AG04450 (cell line): ENCODE measurements around the gene ECSCR. TPM values are rescaled to one million over a fixed set of nuclear protein-coding genes. Genes with fewer than 3 reads are reported as not detected.

Source experiments
- CTCF ChIA-PET: fragments of 300-600, 350-600 bp; formaldehyde crosslinking; extraction: SDS; loops from one replicate; lab custom pipeline; 2022; ENCODE audit warnings: antibody characterized with exemption, inconsistent platforms; lab: Charles Lee
- POLR2A ChIA-PET: fragments of 350-600 bp; formaldehyde crosslinking; extraction: SDS; loops from one replicate; lab custom pipeline; 2021; ENCODE audit warnings: antibody characterized with exemption, inconsistent platforms; lab: Yijun Ruan, JAX
- DNase-seq: peaks from one replicate; pipeline ENCODE4 v3.0.0-alpha.2; 2011; ENCODE audit warnings: low read depth, low spot score
- H3K27ac ChIP-seq: one replicate; pipeline ENCODE4 v1.5.1; 2012; ENCODE audit warnings: low read depth, low read length, control low read depth
- H3K27me3 ChIP-seq: one replicate; pipeline ENCODE4 v1.6.0; 2012; ENCODE audit warnings: low read length; ENCODE audit not compliant: control insufficient read depth, insufficient read depth
- H3K4me3 ChIP-seq: 2 replicates; pipeline ENCODE4 v1.5.1; 2011; ENCODE audit warnings: mild to moderate bottlenecking, low read depth, low read length, control low read depth
- H3K9me3 ChIP-seq: 2 replicates; pipeline ENCODE4 v1.5.1; 2012; ENCODE audit warnings: low read length; ENCODE audit not compliant: control insufficient read depth, insufficient read depth
- CTCF ChIP-seq: IDR thresholded peaks from 2 replicates; pipeline ENCODE4 v1.5.1; 2011; ENCODE audit warnings: low read depth, low read length, control low read depth, inconsistent platforms
- polyA plus RNA-seq: library from polyadenylated mRNA; depleted of rRNA; stranded (reverse); fragments of >200 nt; gene quantifications from 2 replicates; pipeline ENCODE4 v1.2.3, GENCODE V29; 2011

ECSCR gene
- polyA plus RNA-seq, 1 experiment, result 0.82 TPM

DNA sequence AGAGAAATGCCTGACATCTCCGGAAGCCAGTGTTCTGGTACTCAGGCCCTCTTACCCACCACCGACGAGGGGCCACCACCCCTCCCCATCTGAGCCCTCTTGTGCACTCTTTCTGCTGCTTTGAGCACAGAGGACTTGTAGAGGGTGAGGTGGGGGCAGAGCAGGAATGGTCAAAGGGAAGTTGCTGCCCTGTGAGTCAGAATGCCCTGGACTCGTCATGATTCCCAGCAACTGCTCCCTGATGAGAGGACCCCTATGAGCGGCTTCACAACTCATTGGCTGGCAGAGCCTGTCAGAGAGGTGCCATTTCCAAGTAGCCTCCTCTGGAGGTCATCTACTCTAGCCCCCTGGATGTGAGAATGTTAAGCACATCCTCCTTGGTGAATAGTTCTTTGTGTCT lies 845 bp downstream of the ECSCR start:
- POLR2A ChIA-PET, result interaction anchor here (0.5 kb wide), 1 partner anchor 173 kb away, joined by 5 read pairs; no protein-coding TSS in a partner anchor
- H3K27me3 ChIP-seq, result no peaks in the 10 kb centered on the region

GRCh38 chr5:139461176-139461575 lies 1.4 kb downstream of the ECSCR start:
- H3K27ac ChIP-seq, result no peak overlapping the region
- ChIA-PET CTCF (no interaction called here), POLR2A (interaction anchor here (0.5 kb wide), 1 partner anchor 173 kb away, joined by 5 read pairs; no protein-coding TSS in a partner anchor)
- H3K9me3 ChIP-seq, result no peaks in the 10 kb centered on the region
- DNase-seq, result no peak
- no peaks in the 10 kb centered on the region for H3K27me3 ChIP-seq
- no peak for TF ChIP-seq CTCF
- no peak overlapping the region for H3K4me3 ChIP-seq

More for the DNA sequence above, 845 bp downstream of the ECSCR start:
- peak; percentile 34 for DNase-seq
- no peaks in the 10 kb centered on the region for H3K9me3 ChIP-seq
- H3K27ac ChIP-seq, result peak overlapping the region; percentile 31
- CTCF ChIA-PET, result no interaction called here
- no peak overlapping the region for H3K4me3 ChIP-seq
- TF ChIP-seq CTCF, result no peak

DNA sequence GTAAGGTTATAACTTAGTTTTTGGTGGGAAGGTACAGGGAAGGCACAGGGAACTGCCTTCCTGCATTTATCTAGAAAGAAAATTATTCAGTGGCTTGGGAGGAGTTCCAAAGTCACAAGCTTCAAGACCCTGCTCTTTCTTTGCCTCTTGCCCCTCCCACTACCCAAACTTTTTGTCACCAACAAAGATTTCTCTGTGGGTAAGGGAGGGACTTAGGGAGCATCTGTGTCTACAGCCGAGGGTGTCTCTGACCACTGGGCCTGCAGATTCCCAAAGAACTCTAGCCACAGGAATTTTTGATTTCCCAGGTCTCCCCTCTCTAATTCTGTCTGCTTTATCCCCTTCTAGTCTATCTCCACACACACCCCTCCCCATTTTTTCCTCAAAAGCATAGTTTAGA lies 2.1 kb downstream of the ECSCR start:
- TF ChIP-seq CTCF, result no peak
- Histone ChIP-seq H3K27me3 (no peaks in the 10 kb centered on the region), H3K4me3 (no peak overlapping the region), H3K27ac (no peak overlapping the region), H3K9me3 (no peaks in the 10 kb centered on the region)
- DNase-seq, result no peak
- POLR2A ChIA-PET, result no interaction called here
- CTCF ChIA-PET, result interaction anchor here (0.7 kb wide), 1 partner anchor 685 kb away, joined by 3 read pairs; no protein-coding TSS in a partner anchor

DNA sequence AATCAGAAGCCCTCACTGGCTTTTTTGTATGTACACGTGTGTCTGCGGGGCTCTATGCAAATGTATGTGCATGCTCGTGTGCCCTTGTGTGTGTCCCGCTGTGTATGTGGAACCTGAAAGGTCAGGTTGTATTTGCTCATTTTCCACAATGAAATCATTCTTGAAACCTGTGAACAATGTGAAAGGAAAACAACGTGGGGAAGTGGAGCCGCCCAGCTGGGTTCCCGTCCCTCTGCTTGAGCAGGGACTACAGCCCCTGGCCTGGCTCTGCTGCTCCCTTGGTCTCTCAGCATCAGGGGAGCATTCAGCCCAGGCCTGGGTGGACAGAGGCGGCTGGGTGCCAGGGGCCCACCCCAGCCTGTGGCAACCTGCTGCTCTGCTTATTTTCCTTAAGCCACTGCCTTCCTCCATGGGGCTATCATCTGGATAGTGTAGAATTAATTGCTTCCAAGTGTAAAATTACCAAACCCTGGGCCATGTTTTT lies 3.0 kb downstream of the ECSCR start:
- DNase-seq, result no peak
- CTCF ChIA-PET, result no interaction called here
- Histone ChIP-seq H3K27me3 (no peaks in the 10 kb centered on the region), H3K27ac (no peak overlapping the region), H3K9me3 (no peaks in the 10 kb centered on the region; the same call in 1 of the 2 replicates), H3K4me3 (no peak overlapping the region)
- no peak for TF ChIP-seq CTCF
- POLR2A ChIA-PET, result no interaction called here

- TF ChIP-seq CTCF, result no peak
- H3K27ac ChIP-seq, result no peak overlapping the region
Measured at GRCh38 chr5:139458580-139459407, 3.7 kb downstream of the ECSCR start.

More at GRCh38 chr5:139458580-139459407, 3.7 kb downstream of the ECSCR start:
- no peaks in the 10 kb centered on the region for H3K27me3 ChIP-seq
- ChIA-PET POLR2A (no interaction called here), CTCF (interaction anchor here (0.7 kb wide), 1 partner anchor 14 kb away, joined by 5 read pairs; no protein-coding TSS in a partner anchor)
- no peak for DNase-seq
- H3K4me3 ChIP-seq, result no peak overlapping the region
- no peaks in the 10 kb centered on the region; the same call in 1 of the 2 replicates for H3K9me3 ChIP-seq
